ENCODE results near the gene ANO7. TPM values are rescaled to one million over a fixed set of nuclear protein-coding genes. Genes with fewer than 3 reads are reported as not detected.

Gene ANO7
- total RNA-seq, 1 donor from 2014 or later, result 1.2 TPM

DNA sequence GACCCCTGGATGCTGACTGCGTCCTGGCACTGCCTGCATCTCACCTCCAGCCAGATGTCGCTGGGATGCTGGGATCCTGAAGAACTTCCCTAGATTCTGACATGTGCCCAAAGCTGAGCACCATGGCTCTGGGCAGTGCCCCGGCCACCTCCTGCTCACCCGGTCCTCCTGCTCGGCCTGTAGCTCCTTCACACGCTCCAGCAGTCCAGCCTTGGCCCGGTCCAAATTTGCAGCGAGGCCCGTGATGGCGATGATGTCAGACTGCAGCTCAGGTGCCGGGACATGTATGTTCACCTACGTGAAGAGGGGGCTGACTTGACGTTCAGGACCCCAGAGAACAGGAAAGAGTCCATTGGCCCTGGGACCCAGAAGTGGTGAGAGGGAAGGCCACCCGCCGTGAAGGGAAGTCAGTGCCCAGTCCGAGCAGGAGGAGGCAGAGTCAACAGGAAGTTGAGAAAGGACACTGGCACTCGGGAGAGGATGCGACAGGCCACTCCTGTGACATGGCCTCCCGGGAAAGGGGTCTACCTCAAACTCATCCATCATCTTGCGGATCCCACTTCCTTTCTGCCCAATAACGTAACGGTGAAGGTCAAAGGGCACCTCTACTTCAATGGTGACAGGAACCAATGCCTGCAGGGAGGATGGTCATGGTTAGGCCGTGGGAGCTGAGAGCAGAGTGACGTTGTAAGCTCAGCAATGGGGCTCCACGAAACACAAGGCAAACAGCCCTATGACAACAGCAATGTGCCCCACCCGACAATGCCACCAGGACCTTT lies 46.7 kb downstream of the ANO7 start:
- TF ChIP-seq, protein P1, sequence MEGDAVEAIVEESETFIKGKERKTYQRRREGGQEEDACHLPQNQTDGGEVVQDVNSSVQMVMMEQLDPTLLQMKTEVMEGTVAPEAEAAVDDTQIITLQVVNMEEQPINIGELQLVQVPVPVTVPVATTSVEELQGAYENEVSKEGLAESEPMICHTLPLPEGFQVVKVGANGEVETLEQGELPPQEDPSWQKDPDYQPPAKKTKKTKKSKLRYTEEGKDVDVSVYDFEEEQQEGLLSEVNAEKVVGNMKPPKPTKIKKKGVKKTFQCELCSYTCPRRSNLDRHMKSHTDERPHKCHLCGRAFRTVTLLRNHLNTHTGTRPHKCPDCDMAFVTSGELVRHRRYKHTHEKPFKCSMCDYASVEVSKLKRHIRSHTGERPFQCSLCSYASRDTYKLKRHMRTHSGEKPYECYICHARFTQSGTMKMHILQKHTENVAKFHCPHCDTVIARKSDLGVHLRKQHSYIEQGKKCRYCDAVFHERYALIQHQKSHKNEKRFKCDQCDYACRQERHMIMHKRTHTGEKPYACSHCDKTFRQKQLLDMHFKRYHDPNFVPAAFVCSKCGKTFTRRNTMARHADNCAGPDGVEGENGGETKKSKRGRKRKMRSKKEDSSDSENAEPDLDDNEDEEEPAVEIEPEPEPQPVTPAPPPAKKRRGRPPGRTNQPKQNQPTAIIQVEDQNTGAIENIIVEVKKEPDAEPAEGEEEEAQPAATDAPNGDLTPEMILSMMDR (IDR thresholded peaks at IDR 0.05), result no peak
- ChIA-PET CTCF (no interaction called here), POLR2A (no interaction called here)
- H3K27ac Mint-ChIP-seq, result no peak overlapping the region
- H3K9me3 Mint-ChIP-seq, result no peaks in the 10 kb centered on the region
- no peaks in the 10 kb centered on the region for H3K4me1 Mint-ChIP-seq
- no peak overlapping the region for H3K4me3 Mint-ChIP-seq
- no peak for ATAC-seq (ENCODE audit: low read depth)
- intact Hi-C loops (cut with micrococcal nuclease), result no loop called here
- H3K36me3 Mint-ChIP-seq (ENCODE audit: low read depth), result peaks cover 99% of the 10 kb centered on the region
- DNase-seq, result no peak
- no peaks in the 10 kb centered on the region for H3K27me3 Mint-ChIP-seq

DNA sequence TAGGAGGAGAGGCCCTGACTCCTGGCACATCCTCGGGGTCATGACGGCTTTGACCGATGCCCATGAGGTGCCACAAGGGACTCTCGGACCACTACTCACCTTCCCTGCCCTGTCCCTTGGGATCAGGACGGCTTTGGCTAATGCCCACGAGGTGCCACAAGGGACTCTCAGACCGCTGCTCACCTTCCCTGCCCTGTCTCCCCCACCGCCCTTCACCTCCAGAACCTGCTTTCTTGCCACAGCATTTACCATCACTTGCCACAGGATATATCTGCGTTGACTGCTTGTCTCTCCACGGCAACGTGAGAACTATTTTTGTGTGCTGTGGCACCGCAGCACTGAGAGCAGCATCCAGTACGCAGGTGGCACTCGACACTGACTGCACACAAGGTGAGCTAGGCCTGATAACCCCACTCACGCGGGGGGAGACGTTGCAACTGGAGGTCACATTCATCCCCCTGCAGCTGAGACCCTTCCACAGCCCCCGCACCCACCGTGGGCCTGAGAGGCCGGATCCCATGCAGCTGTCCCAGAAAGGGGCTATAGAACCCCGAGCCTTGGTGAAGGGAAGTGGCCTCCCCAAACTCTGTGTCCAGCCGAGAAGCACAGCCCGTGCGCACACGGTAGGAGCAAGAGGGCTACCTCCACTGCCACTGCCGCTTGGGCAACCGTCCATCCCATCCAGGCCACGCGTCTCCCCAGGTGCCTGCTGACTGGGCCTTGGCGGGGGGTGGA lies 47.5 kb downstream of the ANO7 start:
- no peak for ATAC-seq (ENCODE audit: low read depth)
- Mint-ChIP-seq H3K4me3 (no peak overlapping the region), H3K4me1 (no peaks in the 10 kb centered on the region), H3K9me3 (no peaks in the 10 kb centered on the region), H3K36me3 (ENCODE audit: low read depth) (peaks cover 99% of the 10 kb centered on the region), H3K27ac (no peak overlapping the region), H3K27me3 (no peaks in the 10 kb centered on the region)
- no peak for DNase-seq
- ChIA-PET POLR2A (interaction anchor here (0.6 kb wide), 1 partner anchor 216 kb away, joined by 3 read pairs; no protein-coding TSS in a partner anchor), CTCF (no interaction called here)
- intact Hi-C loops (cut with micrococcal nuclease), result no loop called here
- TF ChIP-seq, protein P1 (IDR thresholded peaks at IDR 0.05), result no peak

DNA sequence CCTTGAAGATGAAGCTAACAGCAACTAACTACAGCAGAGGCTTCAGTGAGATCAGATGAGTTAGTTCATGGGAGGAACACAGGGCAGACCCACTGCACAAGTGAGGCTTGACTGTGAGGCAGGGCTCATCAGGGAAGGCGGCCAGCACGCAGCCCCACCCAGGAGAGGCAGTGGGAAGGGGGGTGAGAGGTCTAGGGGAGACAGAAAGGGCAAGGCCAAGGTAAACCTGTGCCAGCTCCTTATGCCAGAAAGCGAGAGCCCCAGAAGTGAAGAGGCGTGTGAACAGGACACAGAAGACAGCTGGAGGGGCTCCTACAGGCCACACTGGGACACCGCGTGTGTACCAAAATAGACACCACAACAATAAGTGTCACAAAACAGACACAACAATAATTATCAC lies 48.6 kb downstream of the ANO7 start:
- ChIA-PET CTCF (no interaction called here), POLR2A (no interaction called here)
- intact Hi-C loops (cut with micrococcal nuclease), result no loop called here

DNA sequence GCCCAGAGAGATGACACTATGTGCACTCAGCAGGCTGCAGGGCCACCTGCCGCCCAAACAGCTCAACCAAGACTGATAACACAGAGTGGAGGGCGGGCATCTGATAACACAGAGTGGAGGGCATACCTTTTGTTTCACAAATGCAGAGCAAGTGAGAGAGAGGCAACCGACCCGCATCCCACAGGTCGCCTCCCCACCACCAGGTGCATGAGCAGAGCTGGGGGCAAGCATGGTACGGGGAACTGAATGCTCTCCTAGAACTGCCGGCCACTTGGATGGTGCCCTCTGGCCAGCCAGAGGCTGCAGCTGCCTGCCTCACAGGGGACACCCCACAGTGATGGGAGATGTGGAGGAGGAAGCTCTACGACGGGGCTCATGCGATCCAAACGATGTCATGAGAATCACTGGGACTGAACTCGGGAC lies 49.5 kb downstream of the ANO7 start:
- no peaks in the 10 kb centered on the region for H3K27me3 Mint-ChIP-seq
- ChIA-PET POLR2A (no interaction called here), CTCF (no interaction called here)
- no peaks in the 10 kb centered on the region for H3K9me3 Mint-ChIP-seq
- TF ChIP-seq, protein P1 (IDR thresholded peaks at IDR 0.05), result no peak
- H3K4me3 Mint-ChIP-seq, result no peak overlapping the region
- ATAC-seq (ENCODE audit: low read depth), result no peak
- intact Hi-C loops (cut with micrococcal nuclease), result no loop called here
- H3K4me1 Mint-ChIP-seq, result no peaks in the 10 kb centered on the region
- H3K27ac Mint-ChIP-seq, result no peak overlapping the region
- H3K36me3 Mint-ChIP-seq (ENCODE audit: low read depth), result peaks cover 97% of the 10 kb centered on the region
- DNase-seq, result no peak

More for the DNA sequence above, 48.6 kb downstream of the ANO7 start:
- ATAC-seq (ENCODE audit: low read depth) (no peak), DNase-seq (no peak)
- Mint-ChIP-seq H3K27me3 (no peaks in the 10 kb centered on the region), H3K27ac (no peak overlapping the region), H3K36me3 (ENCODE audit: low read depth) (peaks cover 96% of the 10 kb centered on the region), H3K4me3 (no peak overlapping the region), H3K4me1 (no peaks in the 10 kb centered on the region), H3K9me3 (no peaks in the 10 kb centered on the region)
- TF ChIP-seq, protein P1 (IDR thresholded peaks at IDR 0.05), result no peak

DNA sequence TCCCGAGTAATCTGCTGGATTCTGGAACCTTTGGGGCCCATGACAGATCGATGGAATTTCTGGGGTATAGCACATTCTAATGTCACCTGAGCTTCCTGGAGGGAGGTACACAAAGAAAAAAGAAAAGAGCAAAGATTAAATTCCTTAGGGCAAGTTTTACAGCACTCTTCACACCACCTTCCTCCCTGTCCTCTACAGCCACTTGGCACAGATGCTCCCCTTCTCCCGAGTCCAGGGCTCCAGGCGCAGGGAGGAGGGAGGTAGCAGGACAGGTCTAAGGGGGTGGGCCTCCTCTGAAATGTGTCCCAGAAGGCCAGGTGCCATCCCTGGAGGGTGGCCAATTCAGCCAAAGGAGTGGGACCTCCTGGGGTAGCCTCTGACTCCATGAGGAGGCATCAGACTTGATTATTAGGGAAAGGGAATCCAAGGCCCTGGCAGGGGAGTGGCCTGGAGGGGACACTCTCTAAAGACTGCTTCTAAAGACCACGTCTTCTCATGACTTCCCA lies 50.3 kb downstream of the ANO7 start:
- no peak overlapping the region for H3K4me3 Mint-ChIP-seq
- ChIA-PET POLR2A (no interaction called here), CTCF (no interaction called here)
- no peak overlapping the region for H3K27ac Mint-ChIP-seq
- no peak for ATAC-seq (ENCODE audit: low read depth)
- no peak for DNase-seq
- H3K36me3 Mint-ChIP-seq (ENCODE audit: low read depth), result peaks cover 95% of the 10 kb centered on the region
- H3K27me3 Mint-ChIP-seq, result no peaks in the 10 kb centered on the region
- TF ChIP-seq, protein P1 (IDR thresholded peaks at IDR 0.05), result no peak
- H3K4me1 Mint-ChIP-seq, result no peaks in the 10 kb centered on the region
- intact Hi-C loops (cut with micrococcal nuclease), result no loop called here
- no peaks in the 10 kb centered on the region for H3K9me3 Mint-ChIP-seq

All from activated B cell treated with CpG ODN at 0.5 μM for 24 hours (primary cell).